Thymus (tissue), 11 donors: ENCODE data around the gene MYT1. TPM values are rescaled to one million over a fixed set of nuclear protein-coding genes. Genes with fewer than 3 reads are reported as not detected.

Source experiments
- DNase-seq, 9 donors: peaks; one replicate each; pipeline ENCODE4 v3.0.0-alpha.2; 2013; ENCODE audit warnings: low spot score in 9 of 9, low read depth in 6 of 9, missing footprints in 1 of 9
- H3K27ac ChIP-seq, 2 donors: one replicate each; pipeline ENCODE4 v1.5.1; 2013; ENCODE audit warnings: control low read depth in 1 of 2, low read depth in 1 of 2, low read length in 1 of 2, mild to moderate bottlenecking in 1 of 2, moderate library complexity in 1 of 2
- H3K27me3 ChIP-seq, 2 donors: one replicate each; pipeline ENCODE4 v1.5.1; 2013; ENCODE audit warnings: low read length in 1 of 2; ENCODE audit not compliant: control insufficient read depth in 2 of 2, insufficient read depth in 1 of 2
- H3K36me3 ChIP-seq, 2 donors: one replicate each; pipeline ENCODE4 v1.5.1; 2013; ENCODE audit warnings: low read length in 1 of 2, mild to moderate bottlenecking in 1 of 2, moderate library complexity in 1 of 2; ENCODE audit not compliant: control insufficient read depth in 2 of 2, insufficient read depth in 2 of 2
- H3K4me1 ChIP-seq, 2 donors: one replicate each; pipeline ENCODE4 v1.5.1; 2013; ENCODE audit warnings: low read length in 2 of 2; ENCODE audit not compliant: control insufficient read depth in 2 of 2, insufficient read depth in 2 of 2
- H3K4me3 ChIP-seq, 2 donors: one replicate each; pipeline ENCODE4 v1.5.1; 2013; ENCODE audit warnings: low read length in 2 of 2, control low read depth in 1 of 2, mild to moderate bottlenecking in 1 of 2
- H3K9me3 ChIP-seq, 2 donors: one replicate each; pipeline ENCODE4 v1.5.1; 2013; ENCODE audit warnings: low read length in 1 of 2, mild to moderate bottlenecking in 1 of 2; ENCODE audit not compliant: control insufficient read depth in 2 of 2, insufficient read depth in 1 of 2
- WGBS: extraction: QIAGEN DNeasy Blood & Tissue Kit; methylation state at CpG from one replicate; pipeline ENCODE4 v1.1.7; 2013; 5-methylcytosine and 5-hydroxymethylcytosine counted together
- polyA plus RNA-seq: library from polyadenylated mRNA; stranded (reverse); fragments of 200-250 nt; gene quantifications from one replicate; pipeline ENCODE4 v1.2.3, GENCODE V29; 2013
- total RNA-seq: library from RNA; stranded (reverse); fragments of 120-200 nt; gene quantifications from one replicate; pipeline ENCODE4 v1.2.4, GENCODE V29; 2013
- donor health status: healthy.

The MYT1 gene
- total and polyA plus RNA-seq, 2 donors = 0.19 to 0.25 TPM

DNA sequence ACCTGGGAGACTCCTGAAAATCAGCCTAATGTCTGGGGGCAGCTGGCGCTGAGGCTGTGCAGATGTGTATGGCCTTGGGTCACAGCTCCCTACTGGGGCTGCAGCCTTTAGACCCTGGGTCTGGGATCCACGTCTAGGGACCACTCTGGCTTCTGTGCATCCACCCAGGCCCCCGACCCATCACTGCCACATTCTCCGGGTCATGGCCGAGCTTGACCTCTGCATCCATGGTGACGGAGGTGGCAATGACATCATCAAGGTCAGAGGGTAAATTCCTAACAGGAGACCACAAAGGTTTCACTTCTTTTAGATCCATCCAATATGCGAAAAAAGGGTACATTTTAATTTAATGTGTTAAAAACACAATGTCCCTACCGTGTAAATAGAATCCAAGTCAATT lies 76.8 kb downstream of the MYT1 start:
- no peak for DNase-seq
- Histone ChIP-seq H3K27ac (no peak overlapping the region), H3K36me3 (no peaks in the 10 kb centered on the region), H3K4me1 (no peaks in the 10 kb centered on the region), H3K4me3 (no peak overlapping the region), H3K9me3 (no peaks in the 10 kb centered on the region), H3K27me3 (peaks cover 0 to 9% of the 10 kb centered on the region in 2 donors)
- WGBS = 93% methylated on average over 8 of the region's 8 CpGs

DNA sequence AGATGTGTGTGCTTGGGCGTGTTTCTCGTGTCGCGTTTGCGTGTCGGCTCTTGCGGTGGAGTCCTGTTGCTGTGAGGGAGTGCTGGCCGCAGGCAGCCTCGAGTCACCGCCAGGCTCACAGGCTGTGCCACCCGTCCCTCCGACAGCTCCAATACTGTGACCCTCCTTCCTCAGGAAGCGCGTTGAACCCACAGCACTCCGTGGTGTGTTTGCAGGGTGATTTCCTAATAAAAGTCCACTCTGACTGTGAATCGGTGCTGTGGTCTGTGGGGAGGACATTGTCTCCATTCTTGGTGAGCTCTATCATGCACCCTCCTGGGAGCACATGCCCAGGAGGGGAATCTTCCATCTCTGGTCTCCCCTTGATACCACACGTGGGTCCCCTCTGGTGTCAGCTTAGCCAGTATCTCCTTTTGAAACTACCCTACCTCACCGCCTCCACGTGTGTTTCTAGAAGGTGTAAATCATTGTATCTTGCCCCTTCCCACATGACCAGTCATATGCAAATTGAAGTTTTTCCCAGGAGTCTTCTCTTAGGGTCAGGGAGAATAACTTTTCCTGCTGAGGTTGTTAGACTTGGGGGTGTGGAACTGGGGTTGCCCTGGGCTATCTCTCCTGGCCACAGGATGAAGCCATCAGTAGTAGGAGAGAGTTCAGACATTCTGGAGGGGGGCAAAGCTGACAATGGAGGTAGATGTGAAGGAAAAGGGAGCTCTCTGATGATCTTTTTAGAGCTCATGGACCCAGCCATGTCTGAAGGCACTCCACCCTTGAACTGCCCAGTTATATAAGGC lies 77.9 kb downstream of the MYT1 start:
- no peaks in the 10 kb centered on the region for H3K9me3 ChIP-seq
- WGBS = 88% methylated on average over 19 of the region's 19 CpGs

DNA sequence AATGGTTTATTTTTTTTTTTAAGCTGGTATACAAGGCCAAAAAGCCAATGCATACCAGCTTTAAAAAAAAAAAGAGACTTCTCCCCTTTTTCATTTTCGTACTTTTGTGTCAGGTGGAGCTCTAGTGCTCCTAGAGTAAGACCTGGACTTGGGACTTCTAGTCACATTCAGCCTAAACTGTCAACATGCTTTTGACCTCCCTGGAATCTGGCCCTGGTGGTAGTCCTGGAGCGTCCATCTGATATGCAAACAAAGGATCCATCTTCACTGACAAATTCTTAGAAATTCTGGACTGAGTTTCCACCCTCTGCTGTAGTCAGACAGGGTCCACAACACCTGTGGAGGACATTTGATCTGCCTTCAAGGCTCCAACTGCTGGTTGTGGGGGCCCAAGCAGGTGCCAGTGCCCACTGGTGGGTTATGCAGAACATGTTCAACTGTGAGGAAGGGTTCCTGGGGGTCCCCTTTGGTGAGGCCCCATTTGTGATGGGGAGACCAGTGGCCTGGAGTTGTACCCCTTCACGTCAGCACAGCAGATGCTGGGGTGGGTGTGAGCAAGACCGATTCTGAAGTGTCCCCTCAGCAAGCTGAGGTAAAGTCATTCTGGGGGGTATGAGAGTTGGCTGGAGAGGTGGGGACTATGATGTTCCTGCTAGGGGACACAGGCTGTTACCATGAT lies 78.7 kb downstream of the MYT1 start:
- Histone ChIP-seq H3K4me3 (no peak overlapping the region), H3K27me3 (peaks cover 0 to 26% of the 10 kb centered on the region in 2 donors), H3K4me1 (no peaks in the 10 kb centered on the region), H3K36me3 (no peaks in the 10 kb centered on the region), H3K27ac (no peak overlapping the region), H3K9me3 (no peaks in the 10 kb centered on the region)
- WGBS = 94% methylated on average over 4 of the region's 4 CpGs
- DNase-seq = no peak

More for the DNA sequence above, 77.9 kb downstream of the MYT1 start:
- Histone ChIP-seq H3K27me3 (peaks cover 0 to 19% of the 10 kb centered on the region in 2 donors), H3K36me3 (no peaks in the 10 kb centered on the region), H3K4me3 (no peak overlapping the region), H3K4me1 (no peaks in the 10 kb centered on the region), H3K27ac (no peak overlapping the region)
- DNase-seq = no peak

GRCh38 chr20:64244281-64244805 lies 80.1 kb downstream of the MYT1 start:
- no peak overlapping the region for H3K4me3 ChIP-seq
- H3K27ac ChIP-seq = no peak overlapping the region
- no peaks in the 10 kb centered on the region for H3K36me3 ChIP-seq
- no peaks in the 10 kb centered on the region for H3K4me1 ChIP-seq
- H3K27me3 ChIP-seq = peaks cover 0 to 31% of the 10 kb centered on the region in 2 donors
- no peak for DNase-seq
- H3K9me3 ChIP-seq = no peaks in the 10 kb centered on the region
- WGBS = 84% methylated on average over 2 of the region's 2 CpGs

DNA sequence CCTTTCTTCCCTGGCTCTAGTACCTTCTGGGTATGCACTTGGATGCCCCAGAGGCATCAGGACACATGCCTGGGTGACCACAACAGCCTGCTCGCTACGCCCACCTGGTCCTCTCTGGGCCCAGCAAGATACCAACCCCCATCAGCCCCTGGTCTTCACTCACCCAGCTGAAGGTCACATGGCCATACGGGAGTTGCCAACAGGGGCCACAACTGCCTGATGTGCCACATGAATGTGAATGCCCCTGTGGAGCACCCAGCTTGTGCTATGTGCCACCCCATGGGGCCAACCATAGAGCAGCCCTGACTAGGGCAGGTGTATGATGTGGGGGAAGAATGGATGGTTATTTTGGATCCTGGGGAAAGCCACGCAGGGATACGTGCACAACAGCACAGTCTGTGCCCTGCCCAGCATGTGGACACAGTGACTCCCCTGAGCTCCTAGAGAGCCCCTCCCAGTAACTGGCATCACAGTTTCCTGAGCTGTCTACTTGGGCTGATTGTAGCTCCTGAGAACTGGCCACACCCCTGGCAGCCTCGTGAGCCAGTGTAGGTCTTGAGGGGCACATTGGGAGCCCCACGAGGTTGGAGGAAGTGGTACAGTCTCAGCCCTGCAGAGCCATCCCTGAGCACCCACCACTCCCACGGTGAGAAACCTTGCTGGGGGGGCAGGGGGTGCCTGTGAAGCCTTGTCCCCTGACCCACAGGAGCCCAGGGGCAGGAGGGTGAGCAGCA lies 80.8 kb downstream of the MYT1 start:
- H3K4me3 ChIP-seq = no peak overlapping the region
- WGBS = 53% methylated on average over 8 of the region's 8 CpGs
- DNase-seq = no peak
- no peaks in the 10 kb centered on the region for H3K36me3 ChIP-seq
- no peaks in the 10 kb centered on the region for H3K4me1 ChIP-seq
- H3K9me3 ChIP-seq = no peaks in the 10 kb centered on the region
- H3K27me3 ChIP-seq = peaks cover 0 to 38% of the 10 kb centered on the region in 2 donors
- no peak overlapping the region for H3K27ac ChIP-seq

GRCh38 chr20:64245746-64246595 lies 81.7 kb downstream of the MYT1 start:
- Histone ChIP-seq H3K4me1 (no peaks in the 10 kb centered on the region), H3K4me3 (no peak overlapping the region), H3K27ac (no peak overlapping the region), H3K27me3 (peaks cover 0 to 40% of the 10 kb centered on the region in 2 donors), H3K9me3 (no peaks in the 10 kb centered on the region), H3K36me3 (no peaks in the 10 kb centered on the region)
- DNase-seq = no peak
- WGBS = 73% methylated on average over 9 of the region's 9 CpGs

DNA sequence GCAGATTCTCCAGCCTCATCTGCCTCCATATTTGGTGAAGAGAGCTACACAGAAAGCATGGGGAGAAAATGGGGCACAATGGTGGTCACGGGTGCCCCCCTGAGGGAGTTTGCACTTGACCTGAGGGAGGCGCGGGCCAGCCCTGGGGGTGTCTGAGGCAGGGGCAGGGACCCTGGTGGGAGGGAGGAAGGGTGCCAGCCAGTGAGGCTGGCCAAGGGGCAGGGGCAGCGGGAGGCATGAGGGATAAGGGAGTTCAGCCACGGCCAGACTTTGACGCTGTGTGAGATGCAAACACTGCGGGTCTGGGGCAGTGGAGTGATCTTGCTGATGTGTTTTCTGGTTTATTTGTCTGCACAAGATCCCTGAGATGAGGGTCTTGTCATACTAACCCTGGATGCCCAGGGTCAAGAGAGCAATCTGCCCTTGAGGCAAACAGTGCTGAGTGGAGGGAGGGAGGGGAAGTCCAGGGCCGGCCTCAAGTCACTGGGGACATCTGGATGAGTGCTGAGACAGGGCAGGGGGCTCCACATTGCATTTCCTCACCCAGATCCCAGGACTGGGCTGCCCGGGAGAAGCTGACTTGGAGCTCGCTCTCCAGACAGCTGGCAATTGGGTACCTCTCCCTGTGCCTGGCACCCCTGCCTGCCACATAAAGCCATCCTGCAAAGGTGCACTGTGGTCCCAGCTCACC lies 82.5 kb downstream of the MYT1 start:
- 95% methylated on average over 10 of the region's 10 CpGs for WGBS
- H3K4me1 ChIP-seq = no peaks in the 10 kb centered on the region

DNA sequence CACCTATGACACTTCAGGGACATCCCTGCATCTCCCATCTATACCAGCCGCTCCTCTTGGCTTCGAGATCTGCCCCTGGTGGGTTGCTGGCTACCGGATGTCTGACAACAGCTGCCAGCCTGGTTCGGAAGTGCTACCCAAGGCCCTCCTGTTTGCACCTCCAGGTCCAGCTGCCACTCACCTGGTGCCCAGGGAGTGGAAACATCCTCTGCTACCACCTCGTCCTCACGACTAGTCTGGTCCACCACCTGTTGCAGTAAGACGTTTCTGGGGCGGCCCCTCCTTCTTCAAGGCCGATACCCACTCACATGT lies 83.0 kb downstream of the MYT1 start:
- no peak for DNase-seq
- 90% methylated on average over 9 of the region's 9 CpGs for WGBS
- Histone ChIP-seq H3K4me3 (no peak overlapping the region), H3K36me3 (no peaks in the 10 kb centered on the region), H3K27me3 (peaks cover 0 to 42% of the 10 kb centered on the region in 2 donors), H3K4me1 (no peaks in the 10 kb centered on the region), H3K9me3 (no peaks in the 10 kb centered on the region), H3K27ac (no peak overlapping the region)

More for the DNA sequence above, 82.5 kb downstream of the MYT1 start:
- Histone ChIP-seq H3K4me3 (no peak overlapping the region), H3K36me3 (no peaks in the 10 kb centered on the region), H3K27ac (no peak overlapping the region), H3K27me3 (peaks cover 0 to 40% of the 10 kb centered on the region in 2 donors), H3K9me3 (no peaks in the 10 kb centered on the region)
- no peak for DNase-seq
